Spleen (tissue), 11 donors: ENCODE measurements around the gene KDR. TPM values are rescaled to one million over a fixed set of nuclear protein-coding genes. Genes with fewer than 3 reads are reported as not detected.

Source experiments
- DNase-seq: peaks from one replicate; pipeline ENCODE4 v3.0.0-alpha.2; 2020
- H3K27ac ChIP-seq, 8 donors: fragments of 200-600 bp; sonication (generic) in 7 of 8; 1 replicate in 4 of 8; 2 replicates in 4 of 8; pipeline versions ENCODE4 v1.5.0 to v1.8.0; 2016 to 2021; ENCODE audit warnings: inconsistent platforms in 4 of 8, mild to moderate bottlenecking in 4 of 8, moderate library complexity in 1 of 8
- H3K27me3 ChIP-seq, 7 donors: fragments of 200-600 bp; sonication (generic) in 6 of 7; replicated peaks in 1 of 7; 1 replicate in 4 of 7; 2 replicates in 3 of 7; pipeline versions ENCODE4 v1.5.0 to v1.8.0; 2016 to 2021; ENCODE audit warnings: inconsistent platforms in 3 of 7, mild to moderate bottlenecking in 1 of 7
- H3K36me3 ChIP-seq, 6 donors: fragments of 200-600 bp; sonication (generic) in 5 of 6; 1 replicate in 4 of 6; 2 replicates in 2 of 6; pipeline versions ENCODE4 v1.5.0 to v1.8.0; 2016 to 2021; ENCODE audit warnings: inconsistent platforms in 2 of 6
- H3K4me1 ChIP-seq, 6 donors: fragments of 200-600 bp; sonication (generic) in 5 of 6; 1 replicate in 3 of 6; 2 replicates in 3 of 6; pipeline versions ENCODE4 v1.5.0 to v1.8.0; 2016 to 2021; ENCODE audit warnings: inconsistent platforms in 3 of 6
- H3K4me3 ChIP-seq, 8 donors: fragments of 200-600 bp; sonication (generic) in 7 of 8; 1 replicate in 4 of 8; 2 replicates in 4 of 8; pipeline versions ENCODE4 v1.5.0 to v1.8.0; 2016 to 2021; ENCODE audit warnings: inconsistent platforms in 4 of 8, mild to moderate bottlenecking in 4 of 8, moderate library complexity in 2 of 8
- H3K9me3 ChIP-seq, 8 donors: fragments of 200-600 bp; sonication (generic) in 7 of 8; 1 replicate in 4 of 8; 2 replicates in 4 of 8; pipeline versions ENCODE4 v1.5.0 to v1.8.0; 2016 to 2021; ENCODE audit warnings: inconsistent platforms in 4 of 8
- CTCF ChIP-seq, 11 experiments: fragments of 200-600 bp in 7 of 11; fragments of 450-650 bp in 4 of 11; sonication (generic) in 4 of 11; IDR thresholded peaks in 8 of 11; conservative IDR thresholded peaks in 3 of 11; 1 replicate in 7 of 11; 2 replicates in 4 of 11; pipeline versions ENCODE4 v1.4.0 to v1.8.0; 2016 to 2021; ENCODE audit warnings: antibody characterized with exemption in 11 of 11, inconsistent platforms in 4 of 11, mild to moderate bottlenecking in 1 of 11
- POLR2A ChIP-seq, 3 donors: fragments of 450-650 bp; IDR thresholded peaks; one replicate each; pipeline ENCODE4 v1.5.1; 2017; ENCODE audit warnings: antibody characterized with exemption in 3 of 3, mild to moderate bottlenecking in 1 of 3
- POLR2AphosphoS5 ChIP-seq, 3 donors: sonication (generic); formaldehyde crosslinking; IDR thresholded peaks; one replicate each; pipeline ENCODE4 v1.5.1; 2017; ENCODE audit warnings: antibody characterized with exemption in 3 of 3
- WGBS, 5 donors: extraction: QIAGEN DNeasy Blood & Tissue Kit in 3 of 5; methylation state at CpG; one replicate each; pipeline versions ENCODE4 v1.1.5 to v1.1.7; 2013 to 2018; 5-methylcytosine and 5-hydroxymethylcytosine counted together
- intact Hi-C: fragments of 100-400 bp; cut with DNase I; formaldehyde crosslinking; loops from one replicate; pipeline ENCODE4 v1.15.0; 2023; ENCODE audit warnings: low total_unique reads
- polyA plus RNA-seq, 3 donors: library from polyadenylated mRNA; stranded (reverse); fragments of 200-250 nt; gene quantifications; one replicate each; pipeline ENCODE4 v1.2.1, GENCODE V29; 2013
- total RNA-seq, 7 donors: library from RNA; depleted of rRNA in 3 of 7; stranded (reverse); fragments of >200 nt in 3 of 7; fragmentation: NEBNext Ultra II Directional in 4 of 7; extraction: Animal tissue kit (Norgen Biotek cat#: 25700) in 4 of 7; gene quantifications; one replicate each; pipeline versions ENCODE4 v1.1.0 to v1.2.1, GENCODE V29; 2016 to 2021
- donor health status: healthy with polysubstance abuse.
- donor health status: DM: no; HTN: no; CAD: no; lungs with moderate emphysema.
- donor health status: DM: no; HTN: no; CAD: no.
- donor health status: Bipolar disorder and iron deficiency.
- donor health status: healthy.
- donor health status: DM: no; HTN: no; CAD: no.
- donor health status: DM: yes; HTN: yes; CAD: no.

The KDR gene
- total and polyA plus RNA-seq, 10 donors: 1.2 to 25.0 (median 19.0) TPM

- TF ChIP-seq POLR2A (IDR thresholded peaks at IDR 0.05) (no peak), CTCF (IDR thresholded peaks at IDR 0.05 in 8 of 11, conservative IDR thresholded peaks at IDR 0.05 in 3 of 11) (no peak), POLR2AphosphoS5 (IDR thresholded peaks at IDR 0.05) (no peak)
- Histone ChIP-seq H3K27ac (no peak overlapping the region), H3K4me1 (peaks cover 0 to 8% (median 0%) of the 10 kb centered on the region in 6 donors), H3K27me3 (peaks cover 0 to 9% (median 0%) of the 10 kb centered on the region in 7 donors), H3K4me3 (no peak overlapping the region), H3K36me3 (no peaks in the 10 kb centered on the region), H3K9me3 (peaks cover 0 to 3% (median 0%) of the 10 kb centered on the region in 8 donors)
- intact Hi-C loops: no loop called here
- DNase-seq: no peak
- WGBS, 5 donors: 52 to 63% (median 56%) methylated on average over 10 to 12 of the region's 12 CpGs
Measured at GRCh38 chr4:55169352-55169961, 44.1 kb upstream of the KDR start.

- no peak overlapping the region for H3K27ac ChIP-seq
- intact Hi-C loops: no loop called here
- H3K36me3 ChIP-seq: no peaks in the 10 kb centered on the region
- no peaks in the 10 kb centered on the region for H3K4me1 ChIP-seq
- TF ChIP-seq POLR2AphosphoS5 (IDR thresholded peaks at IDR 0.05) (no peak), POLR2A (IDR thresholded peaks at IDR 0.05) (no peak), CTCF (IDR thresholded peaks at IDR 0.05 in 8 of 11, conservative IDR thresholded peaks at IDR 0.05 in 3 of 11) (no peak)
- peaks cover 0 to 24% (median 15%) of the 10 kb centered on the region in 7 donors for H3K27me3 ChIP-seq
- H3K9me3 ChIP-seq: peaks cover 0 to 3% (median 0%) of the 10 kb centered on the region in 8 donors
- no peak for DNase-seq
- H3K4me3 ChIP-seq: no peak overlapping the region
- WGBS, 5 donors: 69 to 92% (median 84%) methylated on average over 1 of the region's 1 CpG
Measured at GRCh38 chr4:55162396-55162795, 37.0 kb upstream of the KDR start.

- no peak overlapping the region for H3K27ac ChIP-seq
- intact Hi-C loops: no loop called here
- no peaks in the 10 kb centered on the region for H3K4me1 ChIP-seq
- TF ChIP-seq CTCF (IDR thresholded peaks at IDR 0.05 in 8 of 11, conservative IDR thresholded peaks at IDR 0.05 in 3 of 11): no peak
- TF ChIP-seq POLR2AphosphoS5 (IDR thresholded peaks at IDR 0.05): no peak
- TF ChIP-seq POLR2A (IDR thresholded peaks at IDR 0.05): no peak
- H3K36me3 ChIP-seq: no peaks in the 10 kb centered on the region
- H3K9me3 ChIP-seq: peaks cover 0 to 3% (median 0%) of the 10 kb centered on the region in 8 donors
- H3K27me3 ChIP-seq: peaks cover 0 to 31% (median 15%) of the 10 kb centered on the region in 7 donors
- no peak overlapping the region for H3K4me3 ChIP-seq
- DNase-seq: no peak
- 81 to 89% (median 84%) methylated on average over 6 of the region's 6 CpGs for WGBS, 5 donors
Measured at GRCh38 chr4:55161739-55162138, 36.3 kb upstream of the KDR start.

DNA sequence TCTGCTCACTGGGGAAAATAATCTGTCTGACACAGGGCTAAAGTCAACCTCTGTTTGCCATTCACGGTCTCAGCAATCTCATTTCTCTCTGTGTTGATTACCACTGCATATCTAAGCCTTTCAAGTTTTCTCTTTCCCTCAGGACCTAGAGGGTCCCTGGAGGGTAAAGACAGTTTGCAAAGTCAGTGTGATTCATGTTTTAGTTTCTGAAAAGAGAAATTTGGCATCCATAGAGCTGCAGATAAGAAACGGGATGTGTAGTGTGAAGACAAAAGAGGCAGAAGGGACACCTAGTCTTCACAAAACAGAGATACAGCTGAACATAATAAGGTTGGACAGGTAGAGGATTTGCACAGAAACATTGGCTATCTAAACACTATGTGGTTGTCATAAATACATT lies 34.5 kb upstream of the KDR start:
- no peak overlapping the region for H3K4me3 ChIP-seq
- TF ChIP-seq CTCF (IDR thresholded peaks at IDR 0.05 in 8 of 11, conservative IDR thresholded peaks at IDR 0.05 in 3 of 11) (no peak), POLR2A (IDR thresholded peaks at IDR 0.05) (no peak), POLR2AphosphoS5 (IDR thresholded peaks at IDR 0.05) (no peak)
- H3K4me1 ChIP-seq: no peaks in the 10 kb centered on the region
- DNase-seq: no peak
- intact Hi-C loops: no loop called here
- peaks cover 0 to 44% (median 15%) of the 10 kb centered on the region in 7 donors for H3K27me3 ChIP-seq
- WGBS, 5 donors: 70 to 85% (median 76%) methylated on average over 2 of the region's 2 CpGs
- H3K9me3 ChIP-seq: no peaks in the 10 kb centered on the region
- no peaks in the 10 kb centered on the region for H3K36me3 ChIP-seq
- no peak overlapping the region for H3K27ac ChIP-seq
